ENCODE data around the gene CXCL1. TPM values are rescaled to one million over a fixed set of nuclear protein-coding genes. Genes with fewer than 3 reads are reported as not detected.

The CXCL1 gene
- total and polyA plus RNA-seq, 3 donors from 2014 or later, result 0.74 to 1.5 TPM; not detected in 1

DNA sequence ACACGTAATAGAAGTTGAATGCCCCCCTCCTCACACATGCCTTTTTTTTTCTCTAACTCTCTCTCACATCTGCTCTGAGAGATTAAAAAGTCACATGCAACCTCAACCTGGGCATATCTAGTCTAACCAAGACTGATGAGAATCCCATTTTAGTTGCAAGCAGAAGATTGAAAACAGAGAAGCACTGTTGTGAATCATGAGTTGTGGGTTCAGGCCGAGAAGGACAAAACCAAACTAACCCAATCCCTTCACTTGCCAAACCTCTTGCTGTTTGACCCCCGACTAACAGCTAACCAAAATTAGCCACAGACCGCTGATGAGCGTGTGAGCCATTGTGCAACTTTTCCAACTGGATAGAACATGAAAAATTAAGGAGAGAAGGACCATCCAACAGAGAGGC is 31.8 kb downstream of the CXCL1 start:
- Histone ChIP-seq H3K4me3 (no peak overlapping the region), H3K36me3 (ENCODE audit: low read depth, missing control alignments) (no peaks in the 10 kb centered on the region), H3K27me3 (no peaks in the 10 kb centered on the region), H3K4me1 (no peaks in the 10 kb centered on the region), H3K27ac (no peak overlapping the region), H3K9me3 (no peaks in the 10 kb centered on the region)
- 89 to 94% methylated on average over 5 of the region's 5 CpGs for WGBS, 2 donors
- intact Hi-C loops (cut with DNase I; ENCODE audit: low total_unique reads), result no loop called here
- TF ChIP-seq, protein P1, sequence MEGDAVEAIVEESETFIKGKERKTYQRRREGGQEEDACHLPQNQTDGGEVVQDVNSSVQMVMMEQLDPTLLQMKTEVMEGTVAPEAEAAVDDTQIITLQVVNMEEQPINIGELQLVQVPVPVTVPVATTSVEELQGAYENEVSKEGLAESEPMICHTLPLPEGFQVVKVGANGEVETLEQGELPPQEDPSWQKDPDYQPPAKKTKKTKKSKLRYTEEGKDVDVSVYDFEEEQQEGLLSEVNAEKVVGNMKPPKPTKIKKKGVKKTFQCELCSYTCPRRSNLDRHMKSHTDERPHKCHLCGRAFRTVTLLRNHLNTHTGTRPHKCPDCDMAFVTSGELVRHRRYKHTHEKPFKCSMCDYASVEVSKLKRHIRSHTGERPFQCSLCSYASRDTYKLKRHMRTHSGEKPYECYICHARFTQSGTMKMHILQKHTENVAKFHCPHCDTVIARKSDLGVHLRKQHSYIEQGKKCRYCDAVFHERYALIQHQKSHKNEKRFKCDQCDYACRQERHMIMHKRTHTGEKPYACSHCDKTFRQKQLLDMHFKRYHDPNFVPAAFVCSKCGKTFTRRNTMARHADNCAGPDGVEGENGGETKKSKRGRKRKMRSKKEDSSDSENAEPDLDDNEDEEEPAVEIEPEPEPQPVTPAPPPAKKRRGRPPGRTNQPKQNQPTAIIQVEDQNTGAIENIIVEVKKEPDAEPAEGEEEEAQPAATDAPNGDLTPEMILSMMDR (IDR thresholded peaks at IDR 0.05), result no peak
- no peak for TF ChIP-seq POLR2A (IDR thresholded peaks at IDR 0.05)
- no peak for DNase-seq

DNA sequence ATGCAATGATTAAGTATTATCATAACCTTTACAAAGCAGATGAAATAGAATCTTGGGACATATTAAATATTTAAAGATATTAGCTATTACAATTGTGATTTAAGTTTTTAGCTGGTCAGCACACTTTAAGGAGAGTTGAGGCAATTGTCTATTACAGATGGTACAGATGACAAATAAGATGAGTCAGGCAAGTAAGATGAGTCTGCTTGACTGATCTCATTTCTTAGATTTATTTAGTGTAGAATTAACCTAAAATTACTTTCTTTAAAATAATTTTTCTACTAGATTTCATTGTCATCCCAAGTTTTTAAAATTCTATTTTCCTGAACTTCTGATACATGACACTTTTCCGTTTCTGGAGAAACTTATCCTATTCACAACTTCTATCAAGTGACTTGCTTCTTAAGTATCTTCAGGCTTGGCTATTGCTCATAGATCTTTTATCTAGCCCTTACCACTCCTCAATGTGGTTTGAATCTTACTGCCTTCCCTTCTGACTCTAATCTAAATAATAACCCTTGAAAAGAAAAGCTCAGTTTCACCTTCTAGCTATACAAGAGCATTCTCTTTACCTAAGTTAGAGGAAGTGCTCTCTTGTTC is 32.9 kb downstream of the CXCL1 start:
- TF ChIP-seq, protein P1 (IDR thresholded peaks at IDR 0.05), result no peak
- no peak for TF ChIP-seq POLR2A (IDR thresholded peaks at IDR 0.05)
- Histone ChIP-seq H3K9me3 (no peaks in the 10 kb centered on the region), H3K27me3 (no peaks in the 10 kb centered on the region), H3K4me1 (no peaks in the 10 kb centered on the region), H3K4me3 (no peak overlapping the region), H3K27ac (no peak overlapping the region), H3K36me3 (ENCODE audit: low read depth, missing control alignments) (no peaks in the 10 kb centered on the region)
- intact Hi-C loops (cut with DNase I; ENCODE audit: low total_unique reads), result no loop called here
- DNase-seq, result no peak
- 83 to 86% methylated on average over 1 of the region's 1 CpG for WGBS, 2 donors

DNA sequence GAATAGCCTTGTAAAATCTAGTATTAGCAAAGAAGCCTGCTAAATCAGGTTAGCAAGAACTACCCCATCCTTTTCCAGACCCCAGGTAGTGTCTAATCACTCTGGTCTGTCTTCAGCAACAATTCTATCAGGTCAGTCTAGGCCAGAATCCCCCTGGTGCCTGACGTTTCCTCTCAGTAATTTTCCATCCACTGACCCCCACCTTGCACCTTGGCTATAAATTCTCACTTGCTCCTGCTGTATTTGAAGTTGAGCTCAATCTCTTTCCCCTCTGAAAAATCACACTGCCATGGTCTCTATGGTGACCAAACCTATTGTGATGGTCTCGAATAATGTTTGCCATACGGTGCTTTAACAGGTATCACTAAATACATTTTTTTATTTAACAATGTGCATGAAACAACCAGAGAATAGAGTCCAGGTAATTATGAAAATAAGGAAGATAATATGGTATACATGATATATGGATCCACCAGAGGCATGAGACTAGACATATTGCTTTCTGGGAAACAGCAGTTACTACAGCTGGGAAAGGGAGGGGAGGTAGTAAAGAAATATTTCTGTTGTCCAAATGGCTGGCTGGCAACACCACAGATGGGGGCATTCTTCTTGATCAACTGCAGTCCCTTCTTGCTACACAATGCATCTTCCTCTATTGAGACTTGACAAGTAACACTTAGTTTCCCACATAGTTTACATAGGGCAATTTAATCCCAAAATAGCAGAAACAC is 33.8 kb downstream of the CXCL1 start:
- intact Hi-C loops (cut with DNase I; ENCODE audit: low total_unique reads), result no loop called here
- H3K27me3 ChIP-seq, result no peaks in the 10 kb centered on the region
- no peaks in the 10 kb centered on the region for H3K4me1 ChIP-seq
- no peaks in the 10 kb centered on the region for H3K9me3 ChIP-seq
- no peaks in the 10 kb centered on the region for H3K36me3 ChIP-seq (ENCODE audit: low read depth, missing control alignments)
- H3K27ac ChIP-seq, result no peak overlapping the region
- DNase-seq, result no peak
- TF ChIP-seq, protein P1 (IDR thresholded peaks at IDR 0.05), result no peak
- no peak for TF ChIP-seq POLR2A (IDR thresholded peaks at IDR 0.05)
- whole genome bisulfite sequencing, 2 donors, result 61 to 68% methylated on average over 3 of the region's 3 CpGs
- H3K4me3 ChIP-seq, result no peak overlapping the region

DNA sequence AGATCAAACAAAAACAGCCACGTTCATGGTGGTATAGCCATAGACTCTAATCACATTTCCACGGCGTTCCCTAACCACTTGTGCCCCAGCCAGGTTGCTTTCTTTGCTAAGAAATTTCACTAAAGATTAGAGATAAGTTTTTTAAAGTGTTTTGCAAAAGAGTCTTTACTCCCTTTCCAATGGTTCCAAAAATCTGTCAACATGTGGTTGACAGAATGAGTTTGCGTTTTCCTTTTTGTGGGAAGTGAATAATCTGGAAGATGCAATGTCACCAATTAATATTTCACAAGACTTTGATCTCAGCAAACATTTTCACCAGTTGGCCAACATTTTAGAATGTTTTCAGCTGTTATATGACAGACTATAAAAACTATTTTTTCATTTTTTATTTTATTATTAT is 35.3 kb downstream of the CXCL1 start:
- 60 to 63% methylated on average over 4 of the region's 4 CpGs for WGBS, 2 donors
- Histone ChIP-seq H3K27me3 (no peaks in the 10 kb centered on the region), H3K4me3 (no peak overlapping the region), H3K4me1 (no peaks in the 10 kb centered on the region), H3K36me3 (ENCODE audit: low read depth, missing control alignments) (no peaks in the 10 kb centered on the region), H3K9me3 (no peaks in the 10 kb centered on the region), H3K27ac (no peak overlapping the region)
- no peak for DNase-seq
- TF ChIP-seq POLR2A (IDR thresholded peaks at IDR 0.05), result no peak
- TF ChIP-seq, protein P1 (IDR thresholded peaks at IDR 0.05), result no peak
- intact Hi-C loops (cut with DNase I; ENCODE audit: low total_unique reads), result no loop called here

DNA sequence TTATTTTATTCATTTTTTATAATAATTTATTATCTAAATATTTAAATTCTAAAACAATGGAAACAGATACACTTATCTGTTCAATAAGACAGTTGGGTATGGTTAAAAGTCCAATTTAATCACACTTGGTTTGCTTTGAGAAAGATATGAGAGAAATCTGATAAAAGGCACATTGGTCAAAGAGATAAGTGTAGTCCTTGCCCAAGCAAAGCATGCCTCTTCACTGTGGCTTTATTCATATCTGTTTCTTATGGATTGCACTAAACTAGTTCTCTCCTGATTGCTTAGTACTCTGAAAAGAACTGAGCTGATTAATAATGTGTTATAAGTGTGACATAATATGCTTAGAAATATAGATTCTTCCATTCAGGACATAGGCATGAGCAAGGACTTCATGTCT is 39.8 kb downstream of the CXCL1 start:
- Histone ChIP-seq H3K27me3 (no peaks in the 10 kb centered on the region), H3K27ac (no peak overlapping the region), H3K4me3 (no peak overlapping the region), H3K9me3 (no peaks in the 10 kb centered on the region), H3K36me3 (ENCODE audit: low read depth, missing control alignments) (no peaks in the 10 kb centered on the region), H3K4me1 (no peaks in the 10 kb centered on the region)
- intact Hi-C loops (cut with DNase I; ENCODE audit: low total_unique reads), result no loop called here
- DNase-seq, result no peak
- no peak for TF ChIP-seq POLR2A (IDR thresholded peaks at IDR 0.05)
- TF ChIP-seq, protein P1 (IDR thresholded peaks at IDR 0.05), result no peak
